Measurements from ENCODE around the gene COLEC11.

COLEC11 gene

GRCh38 chr2:3651691-3652648 is 57.1 kb downstream of the COLEC11 start:
- no peaks in the 10 kb centered on the region for H3K4me1 ChIP-seq (ENCODE audit: control insufficient read depth, insufficient read depth, low read length)
- TF ChIP-seq SCRT1 (tag by site-specific recombination; IDR thresholded peaks at IDR 0.05; ENCODE audit: borderline replicate concordance) = no peak
- TF ChIP-seq ZNF404 (tag by site-specific recombination; IDR thresholded peaks at IDR 0.05) = no peak
- TF ChIP-seq ZNF302 (tag by site-specific recombination; IDR thresholded peaks at IDR 0.05; ENCODE audit: low read depth) = no peak
- no peak for TF ChIP-seq ZNF214 (tag by site-specific recombination; IDR thresholded peaks at IDR 0.05; ENCODE audit: borderline replicate concordance)
- no peak for TF ChIP-seq ZNF10 (tag by site-specific recombination; IDR thresholded peaks at IDR 0.05)
- no peak for TF ChIP-seq SETDB1 (IDR thresholded peaks at IDR 0.05; ENCODE audit: insufficient read length, low read length)
- TF ChIP-seq, protein P1, sequence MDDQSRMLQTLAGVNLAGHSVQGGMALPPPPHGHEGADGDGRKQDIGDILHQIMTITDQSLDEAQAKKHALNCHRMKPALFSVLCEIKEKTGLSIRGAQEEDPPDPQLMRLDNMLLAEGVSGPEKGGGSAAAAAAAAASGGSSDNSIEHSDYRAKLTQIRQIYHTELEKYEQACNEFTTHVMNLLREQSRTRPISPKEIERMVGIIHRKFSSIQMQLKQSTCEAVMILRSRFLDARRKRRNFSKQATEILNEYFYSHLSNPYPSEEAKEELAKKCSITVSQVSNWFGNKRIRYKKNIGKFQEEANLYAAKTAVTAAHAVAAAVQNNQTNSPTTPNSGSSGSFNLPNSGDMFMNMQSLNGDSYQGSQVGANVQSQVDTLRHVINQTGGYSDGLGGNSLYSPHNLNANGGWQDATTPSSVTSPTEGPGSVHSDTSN (CRISPR knock-in tag; IDR thresholded peaks at IDR 0.05) = no peak
- TF ChIP-seq KLF17 (tag by site-specific recombination; IDR thresholded peaks at IDR 0.05) = no peak
- TF ChIP-seq ZNF555 (tag by site-specific recombination; conservative IDR thresholded peaks at IDR 0.05) = no peak
- no peak for TF ChIP-seq ZNF394 (tag by site-specific recombination; IDR thresholded peaks at IDR 0.05; ENCODE audit: borderline replicate concordance)
- no peak for TF ChIP-seq ZBTB7A (tag by site-specific recombination; IDR thresholded peaks at IDR 0.05; ENCODE audit: low read depth)
- no peak for TF ChIP-seq ZNF530 (tag by site-specific recombination; IDR thresholded peaks at IDR 0.05; ENCODE audit: low read depth)
- no peak for TF ChIP-seq ZNF626 (tag by site-specific recombination; IDR thresholded peaks at IDR 0.05)
- no peak for TF ChIP-seq ZNF341 (tag by site-specific recombination; IDR thresholded peaks at IDR 0.05; ENCODE audit: low read depth)
- H3K9me3 ChIP-seq (ENCODE audit: control insufficient read depth, insufficient read depth, low read depth, low read length) = no peaks in the 10 kb centered on the region
- no peaks in the 10 kb centered on the region for H3K36me3 ChIP-seq (ENCODE audit: control insufficient read depth in 2 of 2, insufficient read depth in 1 of 2, low read length in 2 of 2)
- H3K4me3 ChIP-seq (ENCODE audit: low read depth, low read length) = no peak overlapping the region
- H3K27ac ChIP-seq (ENCODE audit: extremely low read depth, low read depth, low read length) = no peak overlapping the region
- ChIA-PET CTCF (interaction anchor here (0.6 to 5.8 kb wide), 12 partner anchors 10 to 1100 kb away, joined by 3 to 27 read pairs (median 4); no protein-coding TSS in a partner anchor), POLR2A (no interaction called here)

DNA sequence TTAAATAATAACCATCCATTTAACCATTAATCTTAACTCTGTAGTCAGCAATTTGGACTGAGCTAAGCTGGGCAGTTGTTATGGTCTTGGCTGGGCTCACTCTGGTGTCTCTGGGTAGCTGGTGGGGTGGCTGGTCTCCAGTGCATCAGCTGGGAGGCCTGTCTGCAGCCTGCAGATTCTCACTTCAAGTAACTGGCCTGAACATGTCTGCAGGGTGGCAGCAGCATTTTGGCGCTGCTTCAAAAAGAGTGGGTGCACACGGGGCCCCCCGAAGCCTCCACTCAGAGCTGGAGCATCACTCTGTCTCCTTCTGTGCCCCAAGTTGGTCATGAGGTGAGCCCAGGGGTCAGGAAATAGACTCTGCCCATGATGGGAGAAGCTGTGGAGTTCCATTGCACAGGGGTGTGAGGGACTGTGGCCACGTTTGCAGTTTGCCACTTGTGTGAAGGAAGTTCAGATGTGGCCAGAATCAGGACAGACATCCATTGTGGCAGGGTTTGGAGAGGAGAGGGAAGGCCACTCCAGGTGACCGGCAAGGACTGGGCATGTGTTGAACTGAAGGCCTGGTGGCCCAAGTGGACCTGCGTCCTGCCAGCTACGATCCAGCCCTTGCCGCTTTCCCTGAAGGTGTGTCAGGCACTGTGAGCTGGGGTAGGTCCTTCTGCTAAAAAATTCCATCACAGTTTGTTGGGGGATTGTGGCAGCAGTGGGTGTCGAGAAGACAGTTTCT is 58.1 kb downstream of the COLEC11 start:
- Histone ChIP-seq H3K27ac (ENCODE audit: extremely low read depth, low read depth, low read length) (no peak overlapping the region), H3K36me3 (ENCODE audit: control insufficient read depth in 2 of 2, insufficient read depth in 1 of 2, low read length in 2 of 2) (no peaks in the 10 kb centered on the region), H3K4me1 (ENCODE audit: control insufficient read depth, insufficient read depth, low read length) (no peaks in the 10 kb centered on the region), H3K9me3 (ENCODE audit: control insufficient read depth, insufficient read depth, low read depth, low read length) (no peaks in the 10 kb centered on the region), H3K4me3 (ENCODE audit: low read depth, low read length) (no peak overlapping the region)
- POLR2A ChIA-PET = no interaction called here
- TF ChIP-seq ZNF521 (tag by site-specific recombination; IDR thresholded peaks at IDR 0.05) (no peak), FEZF1 (tag by site-specific recombination; IDR thresholded peaks at IDR 0.05) (no peak), BCL11B (tag by site-specific recombination; IDR thresholded peaks at IDR 0.05; ENCODE audit: low read depth) (no peak), MYNN (tag by site-specific recombination; IDR thresholded peaks at IDR 0.05; ENCODE audit: borderline replicate concordance) (no peak), ZXDB (tag by site-specific recombination; IDR thresholded peaks at IDR 0.05) (no peak), ZBTB48 (tag by site-specific recombination; IDR thresholded peaks at IDR 0.05) (no peak), ZNF2 (tag by site-specific recombination; IDR thresholded peaks at IDR 0.05) (no peak), SETDB1 (IDR thresholded peaks at IDR 0.05; ENCODE audit: insufficient read length, low read length) (no peak), ZNF24 (tag by site-specific recombination; IDR thresholded peaks at IDR 0.05) (no peak)
- TF ChIP-seq, protein P2, sequence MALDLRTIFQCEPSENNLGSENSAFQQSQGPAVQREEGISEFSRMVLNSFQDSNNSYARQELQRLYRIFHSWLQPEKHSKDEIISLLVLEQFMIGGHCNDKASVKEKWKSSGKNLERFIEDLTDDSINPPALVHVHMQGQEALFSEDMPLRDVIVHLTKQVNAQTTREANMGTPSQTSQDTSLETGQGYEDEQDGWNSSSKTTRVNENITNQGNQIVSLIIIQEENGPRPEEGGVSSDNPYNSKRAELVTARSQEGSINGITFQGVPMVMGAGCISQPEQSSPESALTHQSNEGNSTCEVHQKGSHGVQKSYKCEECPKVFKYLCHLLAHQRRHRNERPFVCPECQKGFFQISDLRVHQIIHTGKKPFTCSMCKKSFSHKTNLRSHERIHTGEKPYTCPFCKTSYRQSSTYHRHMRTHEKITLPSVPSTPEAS (tag by site-specific recombination; IDR thresholded peaks at IDR 0.05) = no peak
- CTCF ChIA-PET = interaction anchor here (0.6 to 5.8 kb wide), 3 partner anchors 230 to 809 kb away, joined by 4 to 27 read pairs (median 8); no protein-coding TSS in a partner anchor

All from HEK293 (cell line).